IPS-18a (cell line): ENCODE results near the gene NFRKB.

Experiments
- H3K27ac ChIP-seq: one replicate; pipeline ENCODE4 v1.5.1; 2013; ENCODE audit warnings: low read length
- H3K27me3 ChIP-seq: one replicate; pipeline ENCODE4 v1.6.1; 2013; ENCODE audit warnings: mild to moderate bottlenecking, low read length; ENCODE audit not compliant: control insufficient read depth, insufficient read depth
- H3K36me3 ChIP-seq: one replicate; pipeline ENCODE4 v1.6.1; 2013; ENCODE audit warnings: low read depth, low read length; ENCODE audit not compliant: control insufficient read depth
- H3K4me1 ChIP-seq: one replicate; pipeline ENCODE4 v1.6.1; 2013; ENCODE audit warnings: low read depth, low read length; ENCODE audit not compliant: control insufficient read depth
- H3K4me3 ChIP-seq: one replicate; pipeline ENCODE4 v1.5.1; 2013; ENCODE audit warnings: low read length
- H3K9ac ChIP-seq: one replicate; pipeline ENCODE4 v1.6.1; 2013; ENCODE audit warnings: mild to moderate bottlenecking, low read length, moderate library complexity
- H3K9me3 ChIP-seq: one replicate; pipeline ENCODE4 v1.6.1; 2013; ENCODE audit warnings: low read depth, low read length; ENCODE audit not compliant: control insufficient read depth

NFRKB gene

DNA sequence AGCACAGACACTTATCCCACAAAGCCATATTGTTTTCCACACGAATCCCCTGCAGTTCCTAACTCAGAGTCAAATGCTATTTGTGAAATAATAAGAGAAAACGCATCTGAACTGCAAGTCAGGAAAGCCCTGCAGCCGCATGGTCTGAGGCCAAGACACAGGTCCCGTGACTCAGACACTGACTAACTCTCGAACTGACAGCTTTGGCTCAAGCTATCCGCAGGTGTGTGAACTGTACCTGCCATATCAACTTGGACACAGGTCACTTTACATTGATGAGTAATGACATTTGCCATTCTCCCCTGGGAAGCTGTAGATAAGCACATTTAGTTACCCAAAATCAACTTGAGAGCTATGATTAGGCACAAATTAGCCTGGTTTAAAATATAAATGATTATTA is 34.9 kb upstream of the NFRKB start:
- H3K36me3 ChIP-seq: peaks cover 22% of the 10 kb centered on the region
- no peak overlapping the region for H3K9ac ChIP-seq
- no peaks in the 10 kb centered on the region for H3K27me3 ChIP-seq
- no peaks in the 10 kb centered on the region for H3K4me1 ChIP-seq
- no peak overlapping the region for H3K27ac ChIP-seq
- H3K9me3 ChIP-seq: no peaks in the 10 kb centered on the region
- no peak overlapping the region for H3K4me3 ChIP-seq

GRCh38 chr11:129929721-129930120 is 34.3 kb upstream of the NFRKB start:
- Histone ChIP-seq H3K4me1 (no peaks in the 10 kb centered on the region), H3K36me3 (peaks cover 24% of the 10 kb centered on the region), H3K9me3 (no peaks in the 10 kb centered on the region), H3K4me3 (no peak overlapping the region), H3K27me3 (no peaks in the 10 kb centered on the region), H3K9ac (no peak overlapping the region), H3K27ac (no peak overlapping the region)

- no peaks in the 10 kb centered on the region for H3K27me3 ChIP-seq
- peaks cover 26% of the 10 kb centered on the region for H3K36me3 ChIP-seq
- no peak overlapping the region for H3K27ac ChIP-seq
- H3K9me3 ChIP-seq: no peaks in the 10 kb centered on the region
- H3K4me3 ChIP-seq: no peak overlapping the region
- no peak overlapping the region for H3K9ac ChIP-seq
- no peaks in the 10 kb centered on the region for H3K4me1 ChIP-seq
Measured at GRCh38 chr11:129928923-129929692, 33.7 kb upstream of the NFRKB start.

DNA sequence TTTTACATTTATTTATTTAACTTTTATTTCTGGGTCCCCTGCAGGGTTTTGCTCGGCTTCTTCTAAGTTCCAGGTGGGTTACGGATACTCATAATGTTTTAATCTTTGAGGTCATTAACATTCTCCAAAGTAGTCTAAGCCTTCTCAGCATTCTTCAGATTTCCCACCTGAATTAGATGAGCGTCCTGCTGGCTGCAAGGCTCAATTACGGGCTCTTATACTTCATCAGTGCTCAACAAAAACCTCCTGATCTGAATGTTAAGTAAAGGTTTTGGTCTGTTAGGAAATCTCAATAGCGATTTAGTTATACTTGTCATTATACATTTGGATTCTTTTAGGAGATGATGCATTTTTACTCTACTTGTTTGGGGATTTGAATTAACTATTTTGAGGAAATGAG is 27.3 kb upstream of the NFRKB start:
- H3K27me3 ChIP-seq: no peaks in the 10 kb centered on the region
- H3K4me3 ChIP-seq: no peak overlapping the region
- no peaks in the 10 kb centered on the region for H3K4me1 ChIP-seq
- no peak overlapping the region for H3K27ac ChIP-seq
- no peaks in the 10 kb centered on the region for H3K9me3 ChIP-seq
- no peak overlapping the region for H3K9ac ChIP-seq
- peaks cover 31% of the 10 kb centered on the region for H3K36me3 ChIP-seq

DNA sequence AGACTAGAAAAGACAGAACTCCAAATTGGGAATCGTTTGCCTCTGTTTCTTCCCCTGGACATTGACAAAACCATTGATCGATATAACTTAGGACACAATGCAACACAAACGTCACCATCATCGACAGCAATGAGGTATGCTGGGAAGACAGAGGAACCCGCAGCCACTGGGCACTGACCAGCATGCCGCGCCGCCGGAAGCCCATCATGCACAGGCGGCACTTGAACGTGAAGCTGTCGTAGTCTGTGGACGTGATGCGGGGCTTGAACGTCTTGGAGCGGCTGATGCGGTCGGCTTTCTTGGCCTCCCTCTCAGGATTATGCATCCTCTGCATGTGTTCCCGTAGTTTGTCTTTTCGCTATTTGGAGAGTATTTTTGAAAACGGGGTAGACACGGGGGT is 23.0 kb upstream of the NFRKB start:
- no peaks in the 10 kb centered on the region for H3K27me3 ChIP-seq
- H3K4me1 ChIP-seq: no peaks in the 10 kb centered on the region
- no peak overlapping the region for H3K4me3 ChIP-seq
- peaks cover 61% of the 10 kb centered on the region for H3K36me3 ChIP-seq
- no peaks in the 10 kb centered on the region for H3K9me3 ChIP-seq
- H3K9ac ChIP-seq: no peak overlapping the region
- no peak overlapping the region for H3K27ac ChIP-seq

DNA sequence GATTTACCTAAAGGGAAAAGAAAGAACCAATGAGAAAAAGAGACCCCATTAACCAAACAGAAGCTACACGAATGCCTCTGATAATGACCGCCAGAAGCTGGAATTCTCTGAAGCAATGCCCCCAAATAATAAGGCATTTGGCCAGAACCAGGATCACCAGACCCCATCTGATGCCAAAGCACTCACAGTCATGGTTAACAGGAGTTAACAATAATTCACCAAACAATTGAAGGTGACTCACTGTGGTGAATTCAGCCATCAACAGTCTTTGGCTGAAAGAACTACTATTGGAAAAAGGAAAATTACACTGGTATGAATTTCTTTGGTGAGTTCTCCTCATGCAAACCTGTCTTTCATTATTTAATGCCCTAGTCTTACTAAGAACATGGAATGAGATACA is 21.9 kb upstream of the NFRKB start:
- Histone ChIP-seq H3K4me1 (no peaks in the 10 kb centered on the region), H3K9ac (no peak overlapping the region), H3K9me3 (no peaks in the 10 kb centered on the region), H3K27ac (no peak overlapping the region), H3K36me3 (peaks cover 54% of the 10 kb centered on the region), H3K4me3 (no peak overlapping the region), H3K27me3 (no peaks in the 10 kb centered on the region)

GRCh38 chr11:129911298-129911697 is 15.9 kb upstream of the NFRKB start:
- peaks cover 37% of the 10 kb centered on the region for H3K36me3 ChIP-seq
- H3K27ac ChIP-seq: no peak overlapping the region

GRCh38 chr11:129910360-129910759 is 15.0 kb upstream of the NFRKB start:
- no peak overlapping the region for H3K4me3 ChIP-seq
- H3K9me3 ChIP-seq: no peaks in the 10 kb centered on the region
- H3K36me3 ChIP-seq: peaks cover 32% of the 10 kb centered on the region
- no peak overlapping the region for H3K9ac ChIP-seq
- no peak overlapping the region for H3K27ac ChIP-seq
- H3K4me1 ChIP-seq: no peaks in the 10 kb centered on the region
- H3K27me3 ChIP-seq: no peaks in the 10 kb centered on the region

More at GRCh38 chr11:129911298-129911697, 15.9 kb upstream of the NFRKB start:
- Histone ChIP-seq H3K4me3 (no peak overlapping the region), H3K4me1 (no peaks in the 10 kb centered on the region), H3K9ac (no peak overlapping the region), H3K27me3 (no peaks in the 10 kb centered on the region), H3K9me3 (no peaks in the 10 kb centered on the region)

- H3K9ac ChIP-seq: no peak overlapping the region
- H3K9me3 ChIP-seq: no peaks in the 10 kb centered on the region
- no peaks in the 10 kb centered on the region for H3K4me1 ChIP-seq
- H3K36me3 ChIP-seq: peaks cover 40% of the 10 kb centered on the region
- no peak overlapping the region for H3K27ac ChIP-seq
- no peaks in the 10 kb centered on the region for H3K27me3 ChIP-seq
- no peak overlapping the region for H3K4me3 ChIP-seq
Measured at GRCh38 chr11:129905402-129905801, 10.0 kb upstream of the NFRKB start.

DNA sequence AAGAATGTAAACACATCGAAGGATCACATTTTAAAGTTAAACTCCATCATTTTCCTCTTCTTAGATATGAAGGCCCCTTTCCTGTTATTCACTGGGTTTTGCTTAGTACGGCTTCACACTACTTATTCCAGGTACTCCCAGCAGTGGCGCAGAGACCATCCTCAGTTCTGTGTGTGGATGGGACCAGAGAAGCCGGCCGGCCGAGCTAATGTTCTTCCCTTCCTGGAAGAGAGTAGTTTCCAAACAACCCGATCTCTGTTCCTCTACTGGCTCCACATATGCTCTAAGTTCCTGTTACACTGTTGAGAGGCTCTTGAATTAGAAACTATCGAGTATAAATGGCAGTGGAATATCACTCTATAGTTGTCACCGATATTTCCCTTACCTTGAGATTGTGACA is 684 bp upstream of the NFRKB start:
- peaks cover 11% of the 10 kb centered on the region for H3K4me1 ChIP-seq
- H3K4me3 ChIP-seq: peak overlapping the region; percentile 95
- H3K27ac ChIP-seq: no peak overlapping the region
- H3K9ac ChIP-seq: peak overlapping the region; percentile 38
- no peaks in the 10 kb centered on the region for H3K9me3 ChIP-seq
- H3K27me3 ChIP-seq: no peaks in the 10 kb centered on the region
- H3K36me3 ChIP-seq: peaks cover 29% of the 10 kb centered on the region

DNA sequence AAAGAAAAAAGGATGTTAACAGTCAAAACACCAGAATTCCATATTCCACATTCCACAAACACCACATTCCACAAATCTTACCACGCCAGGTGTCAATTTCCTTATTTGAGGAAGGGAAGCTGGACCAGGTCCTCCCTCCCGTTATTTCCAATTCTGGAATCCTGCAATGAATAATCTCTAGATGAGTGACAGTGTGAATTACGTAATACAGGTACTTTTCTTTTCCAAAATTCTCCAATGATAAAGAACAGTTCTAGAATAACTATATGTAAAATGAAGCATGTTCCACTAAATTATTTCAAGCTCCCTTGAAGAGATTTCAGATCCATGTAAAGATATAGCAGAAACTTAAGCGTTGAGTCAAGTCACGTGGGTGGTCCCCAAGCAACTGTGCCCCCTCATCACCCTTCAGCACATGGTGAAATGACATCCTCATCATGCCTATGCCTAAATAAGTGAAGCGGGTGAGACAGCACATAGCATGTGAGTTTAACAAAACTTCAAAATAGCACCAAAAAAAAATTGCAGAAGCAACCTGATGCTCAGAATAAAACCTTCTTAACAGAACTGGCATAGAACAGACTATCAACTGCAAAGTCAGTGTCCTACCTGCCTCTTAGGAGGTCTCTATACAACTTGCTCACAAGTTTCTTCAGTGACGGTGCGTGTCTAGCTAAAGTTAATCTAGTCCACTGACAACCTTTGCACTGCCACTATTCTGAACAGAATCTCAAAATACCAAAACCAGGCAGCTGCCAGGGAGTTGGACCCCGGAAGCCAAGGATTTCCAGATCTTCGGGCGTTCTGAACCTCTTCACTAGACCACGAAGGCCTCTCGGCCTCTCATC is 876 bp downstream of the NFRKB start:
- peaks cover 34% of the 10 kb centered on the region for H3K36me3 ChIP-seq
- H3K4me1 ChIP-seq: peaks cover 11% of the 10 kb centered on the region
- no peaks in the 10 kb centered on the region for H3K9me3 ChIP-seq
- H3K27me3 ChIP-seq: no peaks in the 10 kb centered on the region
- H3K27ac ChIP-seq: peak overlapping the region; percentile 36
- peak overlapping the region; percentile 95 for H3K4me3 ChIP-seq
- H3K9ac ChIP-seq: peak overlapping the region; percentile 68
